CD4-positive, alpha-beta T cell (primary cell): ENCODE measurements around the gene PAX5. TPM values are rescaled to one million over a fixed set of nuclear protein-coding genes. Genes with fewer than 3 reads are reported as not detected.

ENCODE experiments used
- ATAC-seq: fragments of 200-7000 bp; cut with Tn5 transposase; one replicate; pipeline ENCODE4 v1.10.0; 2022; ENCODE audit warnings: mild to moderate bottlenecking; ENCODE audit not compliant: poor library complexity
- CTCF ChIA-PET: fragments of 350-600 bp; sonication (Branson Sonifier 250); formaldehyde crosslinking; loops from one replicate; lab custom pipeline; 2021; ENCODE audit warnings: antibody characterized with exemption, inconsistent platforms; lab: Charles Lee
- POLR2A ChIA-PET: fragments of 350-600 bp; sonication (Branson Sonifier 250); formaldehyde crosslinking; loops from one replicate; lab custom pipeline; 2021; ENCODE audit warnings: antibody characterized with exemption, inconsistent platforms; lab: Charles Lee
- DNase-seq, 14 experiments: peaks; one replicate each; pipeline ENCODE4 v3.0.0-alpha.2; 2013 to 2020; ENCODE audit warnings: mixed read lengths in 2 of 14
- H3K27ac ChIP-seq, 2 donors: one replicate each; pipeline versions ENCODE4 v1.5.1 to v1.7.0; 2013; ENCODE audit warnings: low read length in 2 of 2, low read depth in 1 of 2, mild to moderate bottlenecking in 1 of 2
- H3K27me3 ChIP-seq, 2 experiments: 1 replicate in 1 of 2; 2 replicates in 1 of 2; pipeline versions ENCODE4 v1.6.1 to v1.7.0; 2013; ENCODE audit warnings: low read length in 2 of 2, control low read depth in 1 of 2, mild to moderate bottlenecking in 1 of 2, moderate library complexity in 1 of 2; ENCODE audit not compliant: insufficient read depth in 2 of 2, control insufficient read depth in 1 of 2
- H3K36me3 ChIP-seq: one replicate; pipeline ENCODE4 v1.6.1; 2013; ENCODE audit warnings: low read length, control low read depth; ENCODE audit not compliant: insufficient read depth
- H3K4me1 ChIP-seq: one replicate; pipeline ENCODE4 v1.6.1; 2013; ENCODE audit warnings: low read length, control low read depth; ENCODE audit not compliant: insufficient read depth
- H3K4me3 ChIP-seq: one replicate; pipeline ENCODE4 v1.5.1; 2013; ENCODE audit warnings: mild to moderate bottlenecking, low read length, moderate library complexity
- H3K9me3 ChIP-seq, 2 experiments: 1 replicate in 1 of 2; 2 replicates in 1 of 2; pipeline versions ENCODE4 v1.6.1 to v1.7.0; 2013; ENCODE audit warnings: low read length in 2 of 2, mild to moderate bottlenecking in 2 of 2, control low read depth in 1 of 2, moderate library complexity in 1 of 2; ENCODE audit not compliant: control insufficient read depth in 1 of 2, insufficient read depth in 1 of 2
- H3K27ac Mint-ChIP-seq: one replicate; pipeline ENCODE4 v1.8.0; 2020; ENCODE audit warnings: mixed read lengths
- H3K27me3 Mint-ChIP-seq: one replicate; pipeline ENCODE4 v1.8.0; 2021; ENCODE audit warnings: mixed read lengths
- H3K36me3 Mint-ChIP-seq: one replicate; pipeline ENCODE4 v1.8.0; 2021; ENCODE audit warnings: low read depth, mixed read lengths
- H3K4me1 Mint-ChIP-seq: one replicate; pipeline ENCODE4 v1.8.0; 2021; ENCODE audit warnings: low read depth, mixed read lengths
- H3K4me3 Mint-ChIP-seq: one replicate; pipeline ENCODE4 v1.8.0; 2020; ENCODE audit warnings: mild to moderate bottlenecking, mixed read lengths
- H3K9me3 Mint-ChIP-seq: one replicate; pipeline ENCODE4 v1.8.0; 2020; ENCODE audit warnings: mixed read lengths
- intact Hi-C, 2 experiments: fragments of 100-400 bp; cut with DNase I in 1 of 2; cut with micrococcal nuclease in 1 of 2; formaldehyde crosslinking; loops; one replicate each; pipeline versions ENCODE4 v1.15.1 to v1.9.0; 2023 to 2025; cut with DNase I, micrococcal nuclease
- total RNA-seq, 174 experiments: library from RNA in 2 of 174; stranded (reverse) in 2 of 174; gene quantifications; one replicate each; pipeline ENCODE4 v1.2.3 and lab custom pipeline; 2021 to 2026
- TF ChIP-seq, protein P1 (sequence below): fragments of 200-600 bp; IDR thresholded peaks from one replicate; pipeline ENCODE4 v1.8.0; 2022; ENCODE audit warnings: antibody characterized with exemption, mild to moderate bottlenecking

Gene PAX5
- total RNA-seq, 2 experiments from 2014 or later = 0.03 to 0.11 TPM

DNA sequence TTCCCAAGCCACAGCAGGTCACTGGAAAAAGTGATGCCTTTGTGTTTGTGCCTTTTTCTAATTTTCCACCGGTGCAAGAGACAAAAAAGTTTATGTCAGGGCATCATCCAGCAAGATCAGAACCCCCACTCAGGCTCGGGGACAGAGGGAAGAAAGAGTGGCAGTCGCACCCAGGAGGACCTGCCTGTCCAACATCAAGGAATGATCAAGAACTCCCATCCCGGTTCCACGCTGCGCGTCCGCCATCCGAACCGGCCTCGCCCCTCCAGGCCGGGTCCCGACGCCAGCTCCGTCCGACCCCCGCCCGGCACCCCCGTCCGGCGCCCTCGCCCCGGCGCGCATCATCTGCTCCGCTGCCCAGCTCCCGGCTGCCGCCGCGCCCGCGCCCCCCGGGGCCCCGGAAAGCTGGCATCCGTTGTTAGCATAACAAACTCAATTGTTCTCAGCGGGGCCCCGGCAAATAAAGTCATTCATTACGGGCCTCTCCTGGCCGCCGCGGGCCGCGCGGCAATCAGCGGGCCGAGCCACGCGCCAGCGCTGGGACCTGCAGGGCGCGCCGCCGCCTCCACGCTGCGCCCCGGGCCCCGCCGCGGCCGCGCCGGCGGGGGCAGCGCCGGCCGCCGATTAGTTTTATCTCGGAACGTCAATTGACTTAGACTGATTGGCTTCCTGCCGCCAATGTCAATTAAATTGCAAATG lies 48.1 kb downstream of the PAX5 start:
- intact Hi-C loops = no loop called here
- H3K9me3 Mint-ChIP-seq = peaks cover 5% of the 10 kb centered on the region
- H3K27ac ChIP-seq = no peak overlapping the region

DNA sequence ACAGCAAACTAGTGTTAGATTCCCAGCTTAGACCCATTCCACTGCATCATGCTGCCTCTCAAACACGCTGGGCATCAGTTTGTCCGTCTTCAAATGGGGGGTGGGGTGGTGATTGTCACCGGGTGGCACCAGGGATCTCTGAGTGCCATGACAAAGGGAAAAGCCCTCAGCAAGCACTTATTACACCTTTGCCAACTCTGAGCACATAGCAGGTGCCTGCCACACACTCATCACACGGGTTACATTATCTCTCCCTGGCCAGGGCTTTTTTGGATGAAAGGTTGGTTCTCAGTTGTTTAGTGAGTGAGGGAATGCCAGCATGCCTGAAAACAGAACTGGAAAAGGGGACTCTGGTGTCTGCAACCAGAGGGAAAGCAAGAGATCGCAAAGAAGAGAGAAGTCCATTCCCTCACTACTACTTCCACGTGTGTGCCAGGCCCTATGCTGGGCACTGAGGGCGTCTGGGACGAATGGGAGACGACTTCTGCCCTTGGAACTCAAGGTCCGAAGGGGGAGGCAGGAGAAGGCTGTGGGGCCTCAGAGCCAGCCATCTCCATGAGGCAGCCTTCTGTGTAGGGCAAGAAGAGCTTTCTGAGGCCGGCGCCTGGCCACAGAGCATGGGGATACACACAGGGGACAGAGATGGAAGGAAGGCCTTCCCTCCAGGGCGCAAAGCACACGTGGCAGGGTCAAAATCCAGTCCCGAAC lies 48.9 kb downstream of the PAX5 start:
- ATAC-seq = no peak
- Histone ChIP-seq H3K4me1 (peaks cover 13% of the 10 kb centered on the region), H3K36me3 (no peaks in the 10 kb centered on the region), H3K27ac (no peak overlapping the region), H3K27me3 (peaks cover 51 to 67% of the 10 kb centered on the region in 2 experiments), H3K4me3 (no peak overlapping the region), H3K9me3 (no peaks in the 10 kb centered on the region)
- Mint-ChIP-seq H3K36me3 (no peaks in the 10 kb centered on the region), H3K4me1 (peaks cover 10% of the 10 kb centered on the region), H3K27ac (no peak overlapping the region), H3K9me3 (peaks cover 2% of the 10 kb centered on the region), H3K4me3 (no peak overlapping the region), H3K27me3 (peaks cover 86% of the 10 kb centered on the region)
- ChIA-PET CTCF (no interaction called here), POLR2A (no interaction called here)
- intact Hi-C loops = no loop called here
- TF ChIP-seq, protein P1, sequence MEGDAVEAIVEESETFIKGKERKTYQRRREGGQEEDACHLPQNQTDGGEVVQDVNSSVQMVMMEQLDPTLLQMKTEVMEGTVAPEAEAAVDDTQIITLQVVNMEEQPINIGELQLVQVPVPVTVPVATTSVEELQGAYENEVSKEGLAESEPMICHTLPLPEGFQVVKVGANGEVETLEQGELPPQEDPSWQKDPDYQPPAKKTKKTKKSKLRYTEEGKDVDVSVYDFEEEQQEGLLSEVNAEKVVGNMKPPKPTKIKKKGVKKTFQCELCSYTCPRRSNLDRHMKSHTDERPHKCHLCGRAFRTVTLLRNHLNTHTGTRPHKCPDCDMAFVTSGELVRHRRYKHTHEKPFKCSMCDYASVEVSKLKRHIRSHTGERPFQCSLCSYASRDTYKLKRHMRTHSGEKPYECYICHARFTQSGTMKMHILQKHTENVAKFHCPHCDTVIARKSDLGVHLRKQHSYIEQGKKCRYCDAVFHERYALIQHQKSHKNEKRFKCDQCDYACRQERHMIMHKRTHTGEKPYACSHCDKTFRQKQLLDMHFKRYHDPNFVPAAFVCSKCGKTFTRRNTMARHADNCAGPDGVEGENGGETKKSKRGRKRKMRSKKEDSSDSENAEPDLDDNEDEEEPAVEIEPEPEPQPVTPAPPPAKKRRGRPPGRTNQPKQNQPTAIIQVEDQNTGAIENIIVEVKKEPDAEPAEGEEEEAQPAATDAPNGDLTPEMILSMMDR = no peak
- DNase-seq = no peak

More for the DNA sequence above, 48.1 kb downstream of the PAX5 start:
- DNase-seq (no peak), ATAC-seq (no peak)
- H3K4me1 ChIP-seq = peaks cover 13% of the 10 kb centered on the region
- ChIA-PET POLR2A (no interaction called here), CTCF (no interaction called here)
- TF ChIP-seq, protein P1 = no peak
- H3K4me1 Mint-ChIP-seq = peaks cover 10% of the 10 kb centered on the region
- no peak overlapping the region for H3K4me3 Mint-ChIP-seq
- H3K36me3 Mint-ChIP-seq = no peaks in the 10 kb centered on the region
- no peak overlapping the region for H3K27ac Mint-ChIP-seq
- peaks cover 5% of the 10 kb centered on the region in 2 experiments for H3K9me3 ChIP-seq
- H3K36me3 ChIP-seq = no peaks in the 10 kb centered on the region
- H3K27me3 Mint-ChIP-seq = peaks cover 82% of the 10 kb centered on the region
- H3K4me3 ChIP-seq = no peak overlapping the region
- peaks cover 53 to 71% of the 10 kb centered on the region in 2 experiments for H3K27me3 ChIP-seq

DNA sequence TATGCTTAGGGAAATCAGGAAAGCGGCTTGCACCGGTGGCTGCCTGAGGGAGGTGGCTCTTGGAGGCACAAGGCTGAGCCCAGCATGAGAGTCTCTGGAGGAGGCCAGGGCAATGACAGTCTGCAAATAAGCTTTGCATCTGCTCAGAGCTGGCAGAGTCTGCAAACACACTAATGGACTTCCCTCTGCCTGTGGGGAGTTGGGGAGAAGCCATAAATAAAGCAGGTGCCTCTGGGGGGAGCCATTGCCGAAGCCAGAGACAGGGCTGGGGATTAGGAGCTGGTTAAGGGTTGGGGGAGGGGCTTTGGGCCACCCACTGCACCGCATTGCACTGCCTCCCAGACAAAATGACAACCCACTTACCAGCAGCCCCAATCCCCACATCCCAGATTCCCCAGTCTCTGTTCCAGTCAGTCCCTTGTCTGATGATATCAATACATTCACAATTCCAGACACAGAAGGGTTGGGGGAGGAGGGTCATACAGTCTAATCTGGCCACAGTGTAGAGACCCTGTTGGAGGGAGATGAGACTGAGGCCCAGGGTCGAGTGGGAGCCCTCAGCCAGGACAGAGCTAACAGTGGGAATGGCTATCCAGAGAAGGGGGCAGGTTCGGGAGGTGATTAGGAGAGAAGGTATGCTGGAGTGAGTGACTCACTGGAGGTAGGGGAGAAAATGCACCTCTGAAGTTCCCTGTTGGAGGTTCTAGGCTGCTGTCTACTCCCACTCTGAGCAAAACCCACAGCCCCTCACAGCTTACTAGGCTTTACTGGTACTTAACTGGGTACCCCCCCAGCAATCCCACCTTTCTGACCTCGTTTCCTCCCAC lies 53.7 kb downstream of the PAX5 start:
- Histone ChIP-seq H3K27ac (no peak overlapping the region), H3K36me3 (no peaks in the 10 kb centered on the region), H3K4me1 (no peaks in the 10 kb centered on the region), H3K4me3 (no peak overlapping the region), H3K27me3 (peaks cover 24 to 26% of the 10 kb centered on the region in 2 experiments), H3K9me3 (no peaks in the 10 kb centered on the region)
- H3K27me3 Mint-ChIP-seq = peaks cover 79% of the 10 kb centered on the region
- intact Hi-C loops = no loop called here
- no peak overlapping the region for H3K4me3 Mint-ChIP-seq
- peak in 1 of 14 experiments; percentile 8 for DNase-seq
- H3K9me3 Mint-ChIP-seq = no peaks in the 10 kb centered on the region
- ATAC-seq = no peak
- H3K4me1 Mint-ChIP-seq = peaks cover 2% of the 10 kb centered on the region
- H3K36me3 Mint-ChIP-seq = no peaks in the 10 kb centered on the region
- TF ChIP-seq, protein P1 = no peak
- POLR2A ChIA-PET = no interaction called here
- CTCF ChIA-PET = interaction anchor here (1.2 kb wide), 1 partner anchor 348 kb away, joined by 3 read pairs; no protein-coding TSS in a partner anchor
- H3K27ac Mint-ChIP-seq = no peak overlapping the region
